ENCODE results near the gene BSPH1.
"Not testable (repeated sequence)": the region's sequence is repeated elsewhere in the genome, so short reads cannot be mapped to it uniquely, and the experiment has no call there.

Gene BSPH1

GRCh38 chr19:47992070-47992469 is at the start of gene BSPH1:
TSS of gene BSPH1 (minus strand) at chr19:47992170. CDS start at chr19:47992081, 89 bp downstream.
- DNase-seq, result no peak

- no peak for DNase-seq
Measured at GRCh38 chr19:48036765-48037164, 44.8 kb upstream of the BSPH1 start.

- DNase-seq, result no peak
Measured at GRCh38 chr19:48033604-48034003, 41.6 kb upstream of the BSPH1 start.

GRCh38 chr19:48030073-48030472 is 38.1 kb upstream of the BSPH1 start:
- no peak for DNase-seq

GRCh38 chr19:48029431-48029830 is 37.5 kb upstream of the BSPH1 start:
- DNase-seq, result no peak

- DNase-seq, result no peak
Measured at GRCh38 chr19:48025480-48025879, 33.5 kb upstream of the BSPH1 start.

- no peak for DNase-seq
Measured at GRCh38 chr19:48023518-48023917, 31.5 kb upstream of the BSPH1 start.

GRCh38 chr19:48023011-48023410 is 31.0 kb upstream of the BSPH1 start:
- DNase-seq, result no peak

GRCh38 chr19:48020686-48021085 is 28.7 kb upstream of the BSPH1 start:
- DNase-seq, result no peak

- DNase-seq, result no peak
Measured at GRCh38 chr19:48010932-48011758, 19.2 kb upstream of the BSPH1 start.

GRCh38 chr19:48006762-48007161 is 14.8 kb upstream of the BSPH1 start:
- no peak for DNase-seq

GRCh38 chr19:48004236-48004635 is 12.3 kb upstream of the BSPH1 start:
- DNase-seq, result no peak

- DNase-seq, result no peak
Measured at GRCh38 chr19:48000846-48001245, 8.9 kb upstream of the BSPH1 start.

GRCh38 chr19:47998800-47999199 is 6.8 kb upstream of the BSPH1 start:
- DNase-seq, result no peak

- DNase-seq, result no peak
Measured at GRCh38 chr19:47996230-47996727, 4.3 kb upstream of the BSPH1 start.

- DNase-seq, result no peak
Measured at GRCh38 chr19:47994209-47994802, 2.3 kb upstream of the BSPH1 start, which contains the start of gene ELSPBP1. TSS of gene ELSPBP1 (plus strand) at chr19:47994632. CDS start at chr19:48008668, 14,036 bp downstream.

- DNase-seq, result no peak
Measured at GRCh38 chr19:47991191-47991808, 670 bp downstream of the BSPH1 start.

GRCh38 chr19:47973529-47973928 is 18.4 kb downstream of the BSPH1 start:
- DNase-seq, result no peak

- not testable (repeated sequence) for DNase-seq
Measured at GRCh38 chr19:47955936-47956335, 36.0 kb downstream of the BSPH1 start.

- DNase-seq, result not testable (repeated sequence)
Measured at GRCh38 chr19:47952132-47952531, 39.8 kb downstream of the BSPH1 start.

GRCh38 chr19:47949852-47950521 is 42.0 kb downstream of the BSPH1 start:
- not testable (repeated sequence) for DNase-seq

- DNase-seq, result not testable (repeated sequence)
Measured at GRCh38 chr19:47928581-47928980, 63.4 kb downstream of the BSPH1 start.

- not testable (repeated sequence) for DNase-seq
Measured at GRCh38 chr19:47920107-47920506, 71.9 kb downstream of the BSPH1 start.

Measured in NCI-H1105 (cell line).